Epithelial cell of proximal tubule (primary cell): ENCODE data around the gene MORN3. TPM values are rescaled to one million over a fixed set of nuclear protein-coding genes. Genes with fewer than 3 reads are reported as not detected.
"Not testable (repeated sequence)": the region's sequence is repeated elsewhere in the genome, so short reads cannot be mapped to it uniquely, and the experiment has no call there.

Experiments used
- DNase-seq: peaks from one replicate; pipeline ENCODE4 v3.0.0-alpha.2; 2011; ENCODE audit warnings: low read depth
- H3K4me3 ChIP-seq: 2 replicates; pipeline ENCODE4 v1.5.1; 2011; ENCODE audit warnings: low read depth, mild to moderate bottlenecking, low read length
- CTCF ChIP-seq: conservative IDR thresholded peaks from 2 replicates; pipeline ENCODE4 v1.5.1; 2012; ENCODE audit warnings: low read depth, mild to moderate bottlenecking, low read length
- total RNA-seq: library from RNA; depleted of rRNA; stranded (reverse); fragments of >200 nt; gene quantifications from 2 replicates; pipeline ENCODE4 v1.2.3, GENCODE V29; 2015

MORN3 gene
- total RNA-seq, 1 donor from 2014 or later: 0.81 TPM

- DNase-seq: no peak
- TF ChIP-seq CTCF: no peak
- H3K4me3 ChIP-seq: no peak overlapping the region
Observed at GRCh38 chr12:121702944-121703343, 33.5 kb upstream of the MORN3 start.

- H3K4me3 ChIP-seq: no peak overlapping the region
- TF ChIP-seq CTCF: no peak
- no peak for DNase-seq
Observed at GRCh38 chr12:121701667-121702277, 32.3 kb upstream of the MORN3 start.

- H3K4me3 ChIP-seq, DNase-seq: not testable (repeated sequence)
Observed at GRCh38 chr12:121697861-121698260, 28.4 kb upstream of the MORN3 start.

- peak; percentile 46 for TF ChIP-seq CTCF
- DNase-seq: no peak
- H3K4me3 ChIP-seq: no peak overlapping the region
Observed at GRCh38 chr12:121697093-121697698, 27.7 kb upstream of the MORN3 start.

- no peak for DNase-seq
- H3K4me3 ChIP-seq: no peak overlapping the region
- TF ChIP-seq CTCF: no peak
Observed at GRCh38 chr12:121693155-121693687, 23.8 kb upstream of the MORN3 start.

GRCh38 chr12:121692744-121693143, 23.3 kb upstream of the MORN3 start:
- DNase-seq, H3K4me3 ChIP-seq: not testable (repeated sequence)

GRCh38 chr12:121689430-121689829, 20.0 kb upstream of the MORN3 start:
- no peak overlapping the region for H3K4me3 ChIP-seq
- DNase-seq: no peak
- TF ChIP-seq CTCF: no peak

- no peak overlapping the region for H3K4me3 ChIP-seq
- TF ChIP-seq CTCF: no peak
- DNase-seq: no peak
Observed at GRCh38 chr12:121688966-121689365, 19.5 kb upstream of the MORN3 start.

- H3K4me3 ChIP-seq, DNase-seq: not testable (repeated sequence)
Observed at GRCh38 chr12:121679661-121680197, 10.3 kb upstream of the MORN3 start.
